Activated CD8-positive, alpha-beta T cell treated with anti-CD3 and anti-CD28 coated beads for 36 hours (primary cell): ENCODE data around the gene ITPR2. TPM values are rescaled to one million over a fixed set of nuclear protein-coding genes. Genes with fewer than 3 reads are reported as not detected.

ENCODE experiments used
- ATAC-seq: fragments of 200-7000 bp; cut with Tn5 transposase; one replicate; pipeline ENCODE4 v1.10.0; 2021; ENCODE audit warnings: mild to moderate bottlenecking, moderate library complexity
- CTCF ChIA-PET: fragments of 350-600 bp; sonication (Branson Sonifier 250); formaldehyde crosslinking; loops from one replicate; lab custom pipeline; 2021; ENCODE audit warnings: antibody characterized with exemption; lab: Charles Lee
- POLR2A ChIA-PET: fragments of 350-600 bp; sonication (Branson Sonifier 250); formaldehyde crosslinking; loops from one replicate; lab custom pipeline; 2021; ENCODE audit warnings: antibody characterized with exemption; lab: Charles Lee
- DNase-seq: peaks from one replicate; pipeline ENCODE4 v3.0.0-alpha.2; 2020
- H3K27ac Mint-ChIP-seq: one replicate; pipeline ENCODE4 v1.8.0; 2021; ENCODE audit warnings: mild to moderate bottlenecking, mixed read lengths
- H3K27me3 Mint-ChIP-seq: one replicate; pipeline ENCODE4 v1.8.0; 2021; ENCODE audit warnings: mixed read lengths
- H3K36me3 Mint-ChIP-seq: one replicate; pipeline ENCODE4 v1.8.0; 2021; ENCODE audit warnings: low read depth, mixed read lengths
- H3K4me1 Mint-ChIP-seq: one replicate; pipeline ENCODE4 v1.8.0; 2021; ENCODE audit warnings: low read depth, mixed read lengths
- H3K4me3 Mint-ChIP-seq: one replicate; pipeline ENCODE4 v1.8.0; 2021; ENCODE audit warnings: mild to moderate bottlenecking, moderate library complexity, mixed read lengths
- H3K9me3 Mint-ChIP-seq: one replicate; pipeline ENCODE4 v1.8.0; 2021; ENCODE audit warnings: mixed read lengths
- intact Hi-C: fragments of 100-400 bp; cut with micrococcal nuclease; formaldehyde crosslinking; loops from one replicate; pipeline ENCODE4 v1.10.0; 2022
- total RNA-seq, 2 experiments: library from RNA; stranded (reverse); gene quantifications; one replicate each; pipeline ENCODE4 v1.2.3, GENCODE V29; 2021
- TF ChIP-seq, protein P1 (sequence below): fragments of 200-600 bp; IDR thresholded peaks from one replicate; pipeline ENCODE4 v1.8.0; 2022; ENCODE audit warnings: antibody characterized with exemption, mild to moderate bottlenecking

The ITPR2 gene
- total RNA-seq, 2 experiments from 2014 or later, result 38.9 to 41.2 TPM

DNA sequence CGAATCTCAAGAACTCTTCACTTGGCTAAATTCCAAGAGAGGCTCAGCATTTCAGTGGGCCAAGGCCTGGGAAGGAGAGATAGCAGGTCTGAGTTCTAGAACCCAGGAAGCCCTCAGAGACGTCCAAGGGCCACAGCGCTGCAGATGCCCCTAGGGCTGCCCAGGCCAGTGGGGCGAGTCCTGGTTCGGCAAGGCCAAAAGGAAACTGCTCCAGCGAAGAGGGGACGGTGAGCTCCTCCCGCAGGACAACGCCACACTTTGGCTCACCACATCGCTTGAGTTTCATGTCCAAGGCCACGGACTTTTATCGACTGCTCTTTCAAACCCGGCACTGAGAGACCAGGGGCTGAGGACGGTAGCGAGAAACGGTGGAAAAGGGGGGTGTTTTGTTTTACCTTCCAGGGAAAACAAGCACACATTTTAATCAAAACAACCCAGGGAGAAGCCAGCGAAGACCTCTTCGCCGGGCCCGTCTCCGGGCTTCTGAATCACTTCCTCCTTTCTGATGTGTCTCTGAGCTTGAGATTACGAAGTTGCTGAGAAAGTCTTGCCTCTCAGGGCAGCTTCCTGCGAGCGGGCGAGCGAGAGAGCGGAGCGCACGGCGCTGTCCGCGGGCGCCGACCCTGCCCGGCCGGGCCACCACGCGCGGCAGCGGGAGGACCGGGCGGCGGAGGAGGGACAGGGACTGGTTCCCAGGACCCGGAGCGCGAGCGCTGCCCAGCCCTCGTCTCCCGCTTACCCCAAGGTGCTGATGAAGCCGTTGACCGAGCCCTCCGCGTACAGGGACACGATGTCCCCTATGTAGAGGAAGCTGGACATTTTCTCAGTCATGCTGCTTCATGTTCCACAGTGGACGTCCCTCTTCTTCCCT is 808 bp downstream of the ITPR2 start:
- intact Hi-C loops, result loop anchor here (5.0 kb wide), 1 partner anchor 85 kb away; no protein-coding TSS in a partner anchor
- H3K4me1 Mint-ChIP-seq, result peaks cover 45% of the 10 kb centered on the region
- ATAC-seq, result peak; percentile 59

DNA sequence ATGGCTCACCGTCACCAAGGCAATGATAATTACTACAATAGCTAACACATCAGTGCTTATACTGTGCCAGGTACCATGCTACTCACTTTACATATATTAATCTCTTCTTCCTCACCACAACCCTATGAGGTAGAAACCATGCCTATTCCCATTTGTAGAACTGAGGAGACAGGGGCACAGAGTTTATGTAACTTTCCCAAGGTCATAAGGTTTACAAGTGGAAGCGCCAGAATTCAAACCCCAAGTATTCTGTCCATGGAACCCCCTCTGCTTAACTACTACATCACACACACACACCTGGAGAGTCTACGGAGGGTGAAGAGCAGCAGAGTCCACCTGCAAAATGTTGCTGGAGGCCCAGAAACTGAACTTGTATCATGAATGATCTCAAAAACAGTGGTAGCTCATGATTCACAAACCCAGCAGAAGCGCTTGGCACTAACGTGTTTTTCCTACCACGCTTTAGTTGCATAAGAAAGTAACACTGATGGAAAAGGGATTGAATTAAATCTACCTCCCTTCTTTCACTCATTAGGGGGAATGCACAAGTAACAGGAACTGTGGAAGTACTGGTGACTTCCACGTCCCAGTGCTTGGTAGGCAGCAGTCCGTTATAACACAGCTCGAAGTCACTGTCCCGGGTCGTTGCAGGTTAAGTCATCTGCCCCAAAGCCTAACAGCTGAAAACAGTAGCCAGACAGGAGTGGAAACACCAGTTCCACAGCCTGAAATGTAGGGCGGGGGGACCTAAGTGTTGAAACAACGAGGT is 2.0 kb downstream of the ITPR2 start:
- H3K4me3 Mint-ChIP-seq, result peak overlapping the region; percentile 71
- TF ChIP-seq, protein P1, sequence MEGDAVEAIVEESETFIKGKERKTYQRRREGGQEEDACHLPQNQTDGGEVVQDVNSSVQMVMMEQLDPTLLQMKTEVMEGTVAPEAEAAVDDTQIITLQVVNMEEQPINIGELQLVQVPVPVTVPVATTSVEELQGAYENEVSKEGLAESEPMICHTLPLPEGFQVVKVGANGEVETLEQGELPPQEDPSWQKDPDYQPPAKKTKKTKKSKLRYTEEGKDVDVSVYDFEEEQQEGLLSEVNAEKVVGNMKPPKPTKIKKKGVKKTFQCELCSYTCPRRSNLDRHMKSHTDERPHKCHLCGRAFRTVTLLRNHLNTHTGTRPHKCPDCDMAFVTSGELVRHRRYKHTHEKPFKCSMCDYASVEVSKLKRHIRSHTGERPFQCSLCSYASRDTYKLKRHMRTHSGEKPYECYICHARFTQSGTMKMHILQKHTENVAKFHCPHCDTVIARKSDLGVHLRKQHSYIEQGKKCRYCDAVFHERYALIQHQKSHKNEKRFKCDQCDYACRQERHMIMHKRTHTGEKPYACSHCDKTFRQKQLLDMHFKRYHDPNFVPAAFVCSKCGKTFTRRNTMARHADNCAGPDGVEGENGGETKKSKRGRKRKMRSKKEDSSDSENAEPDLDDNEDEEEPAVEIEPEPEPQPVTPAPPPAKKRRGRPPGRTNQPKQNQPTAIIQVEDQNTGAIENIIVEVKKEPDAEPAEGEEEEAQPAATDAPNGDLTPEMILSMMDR, result no peak
- peak; percentile 30 for DNase-seq
- H3K36me3 Mint-ChIP-seq, result peaks cover 24% of the 10 kb centered on the region
- ChIA-PET CTCF (interaction anchor here (1.4 to 3.7 kb wide), 5 partner anchors 10 to 54 kb away, joined by 3 to 15 read pairs (median 4); no protein-coding TSS in a partner anchor), POLR2A (interaction anchor here (0.6 to 2.3 kb wide), 4 partner anchors 10 to 1511 kb away, joined by 3 to 5 read pairs (median 3); no protein-coding TSS in a partner anchor)
- H3K9me3 Mint-ChIP-seq, result no peaks in the 10 kb centered on the region
- ATAC-seq, result no peak
- H3K27ac Mint-ChIP-seq, result peak overlapping the region; percentile 22
- no peaks in the 10 kb centered on the region for H3K27me3 Mint-ChIP-seq
- peaks cover 54% of the 10 kb centered on the region for H3K4me1 Mint-ChIP-seq
- intact Hi-C loops, result loop anchor here (5.0 kb wide), 1 partner anchor 84 kb away; no protein-coding TSS in a partner anchor

More for the DNA sequence above, 808 bp downstream of the ITPR2 start:
- peaks cover 18% of the 10 kb centered on the region for H3K36me3 Mint-ChIP-seq
- H3K27ac Mint-ChIP-seq, result peak overlapping the region; percentile 98
- TF ChIP-seq, protein P1, result no peak
- DNase-seq, result peak; percentile 81
- H3K9me3 Mint-ChIP-seq, result no peaks in the 10 kb centered on the region
- no peaks in the 10 kb centered on the region for H3K27me3 Mint-ChIP-seq
- peak overlapping the region; percentile 95 for H3K4me3 Mint-ChIP-seq
- ChIA-PET POLR2A (interaction anchor here (0.5 to 2.3 kb wide), 13 partner anchors 9 to 181 kb away, joined by 3 to 8 read pairs (median 3); no protein-coding TSS in a partner anchor), CTCF (interaction anchor here (0.6 to 4.8 kb wide), 20 partner anchors 8 to 474 kb away, joined by 3 to 33 read pairs (median 4); partner anchors contain the start of genes MED21 and TM7SF3)

DNA sequence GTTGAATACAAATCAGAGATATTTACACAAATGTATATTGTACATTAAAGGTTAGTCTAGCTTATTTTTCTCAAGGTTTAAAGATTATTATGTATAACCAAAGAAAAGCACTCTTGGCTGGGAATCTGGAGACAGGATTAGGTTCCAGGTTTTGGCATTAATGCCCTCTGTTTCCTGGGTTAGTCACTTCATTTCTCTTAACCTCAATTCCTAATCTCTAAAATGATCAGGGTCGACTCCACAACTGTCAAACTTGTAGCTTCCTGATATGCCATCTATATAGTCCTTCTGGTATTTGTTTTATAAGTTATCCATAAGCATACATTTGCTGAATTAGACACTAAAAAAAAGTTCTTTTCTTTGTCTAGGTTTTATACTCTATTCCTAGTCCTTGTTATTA is 2.6 kb downstream of the ITPR2 start:
- no peaks in the 10 kb centered on the region for H3K9me3 Mint-ChIP-seq
- peaks cover 59% of the 10 kb centered on the region for H3K4me1 Mint-ChIP-seq
- TF ChIP-seq, protein P1, result no peak
- no peak overlapping the region for H3K27ac Mint-ChIP-seq
- peaks cover 24% of the 10 kb centered on the region for H3K36me3 Mint-ChIP-seq
- DNase-seq (no peak), ATAC-seq (no peak)
- H3K27me3 Mint-ChIP-seq, result no peaks in the 10 kb centered on the region
- ChIA-PET CTCF (interaction anchor here (1.4 to 3.7 kb wide), 4 partner anchors 9 to 55 kb away, joined by 3 to 15 read pairs (median 4); no protein-coding TSS in a partner anchor), POLR2A (interaction anchor here (0.6 to 2.3 kb wide), 2 partner anchors 9 to 21 kb away, joined by 3 to 5 read pairs; no protein-coding TSS in a partner anchor)
- peak overlapping the region; percentile 71 for H3K4me3 Mint-ChIP-seq
- intact Hi-C loops, result loop anchor here (5.0 kb wide), 1 partner anchor 83 kb away; no protein-coding TSS in a partner anchor

DNA sequence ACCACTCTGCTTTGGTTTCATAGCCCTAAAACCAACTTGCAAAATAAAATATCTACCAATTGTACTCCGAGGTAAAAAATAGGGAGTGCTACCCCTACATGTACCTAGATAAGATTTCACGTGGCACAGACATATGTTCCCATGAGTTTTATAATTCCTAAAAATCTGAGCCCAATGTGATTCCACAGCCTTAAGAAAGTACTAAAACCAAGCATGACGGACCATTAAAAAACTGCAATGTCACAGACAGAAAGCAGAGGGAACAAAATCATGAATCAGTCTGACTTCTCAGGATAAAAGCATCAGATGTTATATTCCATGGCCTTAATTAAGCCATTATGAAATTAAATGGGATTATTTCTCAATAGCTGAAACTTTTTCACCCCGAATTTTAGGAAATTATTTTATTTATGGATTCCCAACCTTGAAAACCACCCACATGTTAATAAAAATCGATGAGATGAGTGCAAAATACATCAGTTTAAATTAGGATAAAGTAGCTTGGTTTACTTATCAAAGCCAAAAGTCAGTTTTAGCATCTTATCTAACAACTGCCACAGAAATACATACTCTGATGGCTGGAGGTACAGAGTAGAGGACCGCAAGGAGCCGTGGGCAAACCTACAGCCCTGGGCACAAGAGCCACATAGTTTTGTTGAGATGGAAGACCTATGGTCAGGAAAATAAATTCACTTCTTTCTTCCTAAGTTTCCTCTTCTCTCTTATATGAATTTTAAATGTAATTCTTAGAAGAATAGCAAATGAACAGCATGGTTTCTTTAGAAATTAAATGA is 4.5 kb downstream of the ITPR2 start:
- H3K27ac Mint-ChIP-seq, result no peak overlapping the region
- ATAC-seq, result no peak
- no peaks in the 10 kb centered on the region for H3K9me3 Mint-ChIP-seq
- peaks cover 26% of the 10 kb centered on the region for H3K36me3 Mint-ChIP-seq
- no peak for DNase-seq
- H3K27me3 Mint-ChIP-seq, result no peaks in the 10 kb centered on the region
- TF ChIP-seq, protein P1, result no peak
- no peak overlapping the region for H3K4me3 Mint-ChIP-seq
- intact Hi-C loops, result no loop called here
- H3K4me1 Mint-ChIP-seq, result peaks cover 55% of the 10 kb centered on the region
- CTCF ChIA-PET, result interaction anchor here (0.7 to 3.7 kb wide), 2 partner anchors 57 to 376 kb away, joined by 3 to 15 read pairs; no protein-coding TSS in a partner anchor
- POLR2A ChIA-PET, result no interaction called here
